ENCODE measurements around the gene CCNJ. TPM values are rescaled to one million over a fixed set of nuclear protein-coding genes. Genes with fewer than 3 reads are reported as not detected.

The CCNJ gene
- total and polyA plus RNA-seq, 2 of the 13 experiments (the other 11 are each of a cell fraction or from before 2014, with no cell fraction given): 14.1 to 21.5 TPM

DNA sequence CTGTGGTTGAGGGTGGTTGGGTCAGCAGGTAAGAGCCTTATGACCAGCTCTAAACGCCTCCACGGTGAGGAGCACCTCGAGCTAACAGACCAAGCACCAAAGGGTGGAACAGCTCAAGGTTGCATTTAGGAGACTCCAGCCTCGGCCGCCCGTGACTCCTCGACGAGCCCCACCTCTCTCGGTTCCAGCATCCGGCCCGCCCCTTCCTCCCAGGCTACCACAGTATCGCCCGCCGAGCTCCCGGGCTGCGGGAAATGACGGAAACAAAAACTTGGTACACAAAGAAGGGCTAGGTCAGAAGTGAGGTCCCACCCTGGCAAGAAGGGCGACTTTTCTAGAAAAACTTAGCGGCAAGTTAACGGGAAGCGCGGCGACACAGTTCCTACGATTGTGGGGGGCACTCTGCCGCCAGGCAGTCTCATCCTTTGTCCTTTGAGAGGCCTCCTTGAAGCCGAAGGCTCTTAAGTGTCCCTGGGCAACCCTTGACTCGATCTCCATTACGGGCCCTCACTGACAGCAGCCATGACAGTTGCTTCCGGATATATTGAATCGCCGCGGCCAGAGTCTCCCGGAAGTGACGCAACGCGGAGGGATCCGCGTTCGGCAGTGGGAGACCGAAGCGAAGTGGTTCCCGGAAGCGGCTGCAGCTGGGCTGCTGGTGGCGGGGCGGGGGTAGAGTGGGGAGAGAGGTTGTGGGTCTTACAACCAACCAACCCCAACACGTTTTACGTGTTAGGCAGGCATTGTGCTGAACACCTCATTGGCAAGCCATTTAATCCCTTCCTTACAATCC lies 46.5 kb downstream of the CCNJ start (continued):
- TF ChIP-seq, protein P1, sequence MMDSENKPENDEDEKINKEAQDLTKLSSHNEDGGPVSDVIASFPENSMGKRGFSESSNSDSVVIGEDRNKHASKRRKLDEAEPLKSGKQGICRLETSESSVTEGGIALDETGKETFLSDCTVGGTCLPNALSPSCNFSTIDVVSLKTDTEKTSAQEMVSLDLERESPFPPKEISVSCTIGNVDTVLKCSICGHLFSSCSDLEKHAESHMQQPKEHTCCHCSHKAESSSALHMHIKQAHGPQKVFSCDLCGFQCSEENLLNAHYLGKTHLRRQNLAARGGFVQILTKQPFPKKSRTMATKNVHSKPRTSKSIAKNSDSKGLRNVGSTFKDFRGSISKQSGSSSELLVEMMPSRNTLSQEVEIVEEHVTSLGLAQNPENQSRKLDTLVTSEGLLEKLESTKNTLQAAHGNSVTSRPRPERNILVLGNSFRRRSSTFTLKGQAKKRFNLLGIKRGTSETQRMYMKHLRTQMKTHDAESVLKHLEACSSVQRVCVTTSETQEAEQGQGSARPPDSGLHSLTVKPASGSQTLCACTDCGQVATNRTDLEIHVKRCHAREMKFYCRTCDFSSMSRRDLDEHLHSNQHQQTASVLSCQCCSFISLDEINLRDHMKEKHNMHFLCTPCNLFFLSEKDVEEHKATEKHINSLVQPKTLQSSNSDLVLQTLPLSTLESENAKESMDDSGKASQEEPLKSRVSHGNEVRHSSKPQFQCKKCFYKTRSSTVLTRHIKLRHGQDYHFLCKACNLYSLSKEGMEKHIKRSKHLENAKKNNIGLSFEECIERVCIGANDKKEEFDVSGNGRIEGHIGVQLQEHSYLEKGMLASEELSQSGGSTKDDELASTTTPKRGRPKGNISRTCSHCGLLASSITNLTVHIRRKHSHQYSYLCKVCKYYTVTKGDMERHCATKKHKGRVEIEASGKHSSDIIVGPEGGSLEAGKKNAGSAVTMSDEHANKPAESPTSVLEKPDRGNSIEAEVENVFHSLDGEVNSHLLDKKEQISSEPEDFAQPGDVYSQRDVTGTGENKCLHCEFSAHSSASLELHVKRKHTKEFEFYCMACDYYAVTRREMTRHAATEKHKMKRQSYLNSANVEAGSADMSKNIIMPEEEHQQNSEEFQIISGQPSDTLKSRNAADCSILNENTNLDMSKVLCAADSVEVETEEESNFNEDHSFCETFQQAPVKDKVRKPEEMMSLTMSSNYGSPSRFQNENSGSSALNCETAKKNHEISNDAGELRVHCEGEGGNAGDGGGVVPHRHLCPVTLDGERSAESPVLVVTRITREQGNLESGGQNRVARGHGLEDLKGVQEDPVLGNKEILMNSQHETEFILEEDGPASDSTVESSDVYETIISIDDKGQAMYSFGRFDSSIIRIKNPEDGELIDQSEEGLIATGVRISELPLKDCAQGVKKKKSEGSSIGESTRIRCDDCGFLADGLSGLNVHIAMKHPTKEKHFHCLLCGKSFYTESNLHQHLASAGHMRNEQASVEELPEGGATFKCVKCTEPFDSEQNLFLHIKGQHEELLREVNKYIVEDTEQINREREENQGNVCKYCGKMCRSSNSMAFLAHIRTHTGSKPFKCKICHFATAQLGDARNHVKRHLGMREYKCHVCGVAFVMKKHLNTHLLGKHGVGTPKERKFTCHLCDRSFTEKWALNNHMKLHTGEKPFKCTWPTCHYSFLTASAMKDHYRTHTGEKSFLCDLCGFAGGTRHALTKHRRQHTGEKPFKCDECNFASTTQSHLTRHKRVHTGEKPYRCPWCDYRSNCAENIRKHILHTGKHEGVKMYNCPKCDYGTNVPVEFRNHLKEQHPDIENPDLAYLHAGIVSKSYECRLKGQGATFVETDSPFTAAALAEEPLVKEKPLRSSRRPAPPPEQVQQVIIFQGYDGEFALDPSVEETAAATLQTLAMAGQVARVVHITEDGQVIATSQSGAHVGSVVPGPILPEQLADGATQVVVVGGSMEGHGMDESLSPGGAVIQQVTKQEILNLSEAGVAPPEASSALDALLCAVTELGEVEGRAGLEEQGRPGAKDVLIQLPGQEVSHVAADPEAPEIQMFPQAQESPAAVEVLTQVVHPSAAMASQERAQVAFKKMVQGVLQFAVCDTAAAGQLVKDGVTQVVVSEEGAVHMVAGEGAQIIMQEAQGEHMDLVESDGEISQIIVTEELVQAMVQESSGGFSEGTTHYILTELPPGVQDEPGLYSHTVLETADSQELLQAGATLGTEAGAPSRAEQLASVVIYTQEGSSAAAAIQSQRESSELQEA (CRISPR knock-in tag; IDR thresholded peaks at IDR 0.05; ENCODE audit: not compliant biosample characterization): peak; percentile 39
- TF ChIP-seq BRCA1 (CRISPR knock-in tag; IDR thresholded peaks at IDR 0.05): no peak
- peak; percentile 2; the same call in 1 of the 2 replicates for TF ChIP-seq ZNF230 (CRISPR knock-in tag; IDR thresholded peaks at IDR 0.05)
- no peak for TF ChIP-seq ZNF720 (CRISPR knock-in tag; IDR thresholded peaks at IDR 0.05)
- TF ChIP-seq ZNF383 (CRISPR knock-in tag; IDR thresholded peaks at IDR 0.05; ENCODE audit: borderline replicate concordance): no peak
- TF ChIP-seq, protein P2, sequence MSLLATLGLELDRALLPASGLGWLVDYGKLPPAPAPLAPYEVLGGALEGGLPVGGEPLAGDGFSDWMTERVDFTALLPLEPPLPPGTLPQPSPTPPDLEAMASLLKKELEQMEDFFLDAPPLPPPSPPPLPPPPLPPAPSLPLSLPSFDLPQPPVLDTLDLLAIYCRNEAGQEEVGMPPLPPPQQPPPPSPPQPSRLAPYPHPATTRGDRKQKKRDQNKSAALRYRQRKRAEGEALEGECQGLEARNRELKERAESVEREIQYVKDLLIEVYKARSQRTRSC (CRISPR knock-in tag; IDR thresholded peaks at IDR 0.05; ENCODE audit: low read depth): peak; percentile 50; the same call in 1 of the 2 replicates
- TF ChIP-seq RBFOX2 (IDR thresholded peaks at IDR 0.05; ENCODE audit: low read depth, low read length): peak; percentile 84
- no peak; the same call in 1 of the 2 replicates for TF ChIP-seq SP140L (CRISPR knock-in tag; IDR thresholded peaks at IDR 0.05; ENCODE audit: borderline replicate concordance)
- peak; percentile 51; the same call in 1 of the 2 replicates for TF ChIP-seq TSC22D2 (CRISPR knock-in tag; IDR thresholded peaks at IDR 0.05; ENCODE audit: borderline replicate concordance)
- TF ChIP-seq FOXA3 (CRISPR knock-in tag; IDR thresholded peaks at IDR 0.05): peak; percentile 47
- TF ChIP-seq FOXM1 (CRISPR knock-in tag; IDR thresholded peaks at IDR 0.05): no peak
- TF ChIP-seq, protein P3, sequence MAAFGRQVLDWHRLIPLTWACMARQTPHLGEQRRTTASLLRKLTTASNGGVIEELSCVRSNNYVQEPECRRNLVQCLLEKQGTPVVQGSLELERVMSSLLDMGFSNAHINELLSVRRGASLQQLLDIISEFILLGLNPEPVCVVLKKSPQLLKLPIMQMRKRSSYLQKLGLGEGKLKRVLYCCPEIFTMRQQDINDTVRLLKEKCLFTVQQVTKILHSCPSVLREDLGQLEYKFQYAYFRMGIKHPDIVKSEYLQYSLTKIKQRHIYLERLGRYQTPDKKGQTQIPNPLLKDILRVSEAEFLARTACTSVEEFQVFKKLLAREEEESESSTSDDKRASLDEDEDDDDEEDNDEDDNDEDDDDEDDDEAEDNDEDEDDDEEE (CRISPR knock-in tag; IDR thresholded peaks at IDR 0.05): peak; percentile 77
- peak; percentile 76; the same call in 1 of the 2 replicates for TF ChIP-seq MEIS2 (CRISPR knock-in tag; IDR thresholded peaks at IDR 0.05)
- TF ChIP-seq, protein P4, sequence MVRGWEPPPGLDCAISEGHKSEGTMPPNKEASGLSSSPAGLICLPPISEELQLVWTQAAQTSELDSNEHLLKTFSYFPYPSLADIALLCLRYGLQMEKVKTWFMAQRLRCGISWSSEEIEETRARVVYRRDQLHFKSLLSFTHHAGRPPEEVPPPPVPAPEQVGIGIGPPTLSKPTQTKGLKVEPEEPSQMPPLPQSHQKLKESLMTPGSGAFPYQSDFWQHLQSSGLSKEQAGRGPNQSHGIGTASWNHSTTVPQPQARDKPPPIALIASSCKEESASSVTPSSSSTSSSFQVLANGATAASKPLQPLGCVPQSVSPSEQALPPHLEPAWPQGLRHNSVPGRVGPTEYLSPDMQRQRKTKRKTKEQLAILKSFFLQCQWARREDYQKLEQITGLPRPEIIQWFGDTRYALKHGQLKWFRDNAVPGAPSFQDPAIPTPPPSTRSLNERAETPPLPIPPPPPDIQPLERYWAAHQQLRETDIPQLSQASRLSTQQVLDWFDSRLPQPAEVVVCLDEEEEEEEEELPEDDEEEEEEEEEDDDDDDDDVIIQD (CRISPR knock-in tag; IDR thresholded peaks at IDR 0.05; ENCODE audit: low read depth): peak; percentile 79; the same call in 1 of the 2 replicates
- no peak; the same call in 1 of the 2 replicates for TF ChIP-seq ZNF777 (CRISPR knock-in tag; IDR thresholded peaks at IDR 0.05)
- TF ChIP-seq, protein P5, sequence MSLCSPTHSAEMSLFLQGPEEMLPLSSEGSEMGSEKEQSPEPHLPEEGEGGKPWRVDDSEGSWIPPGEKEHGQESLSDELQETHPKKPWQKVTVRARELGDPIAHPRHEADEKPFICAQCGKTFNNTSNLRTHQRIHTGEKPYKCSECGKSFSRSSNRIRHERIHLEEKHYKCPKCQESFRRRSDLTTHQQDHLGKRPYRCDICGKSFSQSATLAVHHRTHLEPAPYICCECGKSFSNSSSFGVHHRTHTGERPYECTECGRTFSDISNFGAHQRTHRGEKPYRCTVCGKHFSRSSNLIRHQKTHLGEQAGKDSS (CRISPR knock-in tag; IDR thresholded peaks at IDR 0.05; ENCODE audit: borderline replicate concordance, low read depth): peak; percentile 78; the same call in 1 of the 2 replicates

Data from HepG2 (cell line).